ENCODE measurements around the gene DGLUCY.

Gene DGLUCY

DNA sequence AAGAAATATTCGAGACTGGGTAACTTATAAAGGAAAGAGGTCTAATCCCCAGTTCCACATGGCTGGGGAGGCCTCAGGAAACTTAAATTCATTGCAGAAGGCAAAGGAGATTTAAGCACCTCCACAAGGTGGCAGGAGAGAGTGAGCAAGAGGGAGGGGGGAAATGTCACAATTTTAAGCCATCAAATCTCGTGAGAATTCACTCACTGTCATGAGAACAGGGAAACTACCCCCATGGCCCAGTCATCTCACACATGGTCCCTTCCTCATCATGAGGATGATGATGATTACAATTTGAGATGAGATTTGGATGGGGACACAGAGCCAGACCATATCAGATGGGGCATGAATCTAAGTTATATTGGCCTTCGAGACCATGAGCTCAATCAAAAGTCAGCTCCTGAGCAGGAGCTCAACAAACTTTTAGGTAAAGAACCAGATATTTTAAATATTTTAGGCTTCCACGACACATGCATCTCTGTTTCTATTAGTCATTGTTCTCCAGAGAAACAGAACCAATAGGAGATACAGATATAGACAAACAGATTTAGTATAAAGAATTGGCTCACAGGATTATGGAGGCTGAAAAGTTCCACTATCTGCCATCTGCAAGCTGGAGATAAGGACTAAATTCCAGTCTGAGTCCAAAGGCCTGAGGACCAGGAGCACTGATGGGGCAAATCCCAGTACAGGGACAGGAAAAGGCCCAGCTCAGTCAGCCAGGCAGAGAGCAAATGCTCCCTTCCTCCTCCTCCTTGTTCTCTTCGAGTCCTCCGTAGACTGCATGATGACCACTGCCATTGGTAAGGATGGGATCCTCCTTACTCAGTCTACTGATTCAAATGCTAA lies 24.9 kb downstream of the DGLUCY start:
- Histone ChIP-seq H3K4me1 (ENCODE audit: control insufficient read depth, insufficient read depth, low read length, poor library complexity, severe bottlenecking) (no peaks in the 10 kb centered on the region), H3K4me3 (ENCODE audit: extremely low read depth, insufficient read depth, low read length, poor library complexity, severe bottlenecking) (no peak overlapping the region), H3K36me3 (ENCODE audit: control insufficient read depth, insufficient read depth, low read length) (no peaks in the 10 kb centered on the region), H3K9me3 (ENCODE audit: control insufficient read depth, low read length) (no peaks in the 10 kb centered on the region), H3K27ac (ENCODE audit: low read depth, low read length, severe bottlenecking) (peak overlapping the region; percentile 16)
- 85 to 88% methylated on average over 4 to 5 of the region's 6 CpGs for WGBS, 2 experiments (ENCODE audit: insufficient coverage in 2 of 2)

- Histone ChIP-seq H3K4me3 (ENCODE audit: extremely low read depth, insufficient read depth, low read length, poor library complexity, severe bottlenecking) (no peak overlapping the region), H3K36me3 (ENCODE audit: control insufficient read depth, insufficient read depth, low read length) (no peaks in the 10 kb centered on the region), H3K4me1 (ENCODE audit: control insufficient read depth, insufficient read depth, low read length, poor library complexity, severe bottlenecking) (no peaks in the 10 kb centered on the region), H3K27ac (ENCODE audit: low read depth, low read length, severe bottlenecking) (no peak overlapping the region), H3K9me3 (ENCODE audit: control insufficient read depth, low read length) (no peaks in the 10 kb centered on the region)
Observed at GRCh38 chr14:91139776-91140175, 25.9 kb downstream of the DGLUCY start.

GRCh38 chr14:91140672-91141071 lies 26.8 kb downstream of the DGLUCY start:
- Histone ChIP-seq H3K4me1 (ENCODE audit: control insufficient read depth, insufficient read depth, low read length, poor library complexity, severe bottlenecking) (no peaks in the 10 kb centered on the region), H3K4me3 (ENCODE audit: extremely low read depth, insufficient read depth, low read length, poor library complexity, severe bottlenecking) (no peak overlapping the region), H3K27ac (ENCODE audit: low read depth, low read length, severe bottlenecking) (no peak overlapping the region), H3K9me3 (ENCODE audit: control insufficient read depth, low read length) (no peaks in the 10 kb centered on the region), H3K36me3 (ENCODE audit: control insufficient read depth, insufficient read depth, low read length) (no peaks in the 10 kb centered on the region)
- 55 to 58% methylated on average over 2 of the region's 3 CpGs for WGBS, 2 experiments (ENCODE audit: insufficient coverage in 2 of 2)

GRCh38 chr14:91142214-91142668 lies 28.4 kb downstream of the DGLUCY start:
- no peaks in the 10 kb centered on the region for H3K9me3 ChIP-seq (ENCODE audit: control insufficient read depth, low read length)
- no peaks in the 10 kb centered on the region for H3K4me1 ChIP-seq (ENCODE audit: control insufficient read depth, insufficient read depth, low read length, poor library complexity, severe bottlenecking)
- H3K4me3 ChIP-seq (ENCODE audit: extremely low read depth, insufficient read depth, low read length, poor library complexity, severe bottlenecking): no peak overlapping the region
- 80% methylated on average over 1 of the region's 1 CpG; no CpG with 5 or more reads in 1 of the 2 experiments for WGBS, 2 experiments (ENCODE audit: insufficient coverage in 2 of 2)
- H3K27ac ChIP-seq (ENCODE audit: low read depth, low read length, severe bottlenecking): no peak overlapping the region
- no peaks in the 10 kb centered on the region for H3K36me3 ChIP-seq (ENCODE audit: control insufficient read depth, insufficient read depth, low read length)

GRCh38 chr14:91143862-91144261 lies 30.0 kb downstream of the DGLUCY start:
- Histone ChIP-seq H3K4me1 (ENCODE audit: control insufficient read depth, insufficient read depth, low read length, poor library complexity, severe bottlenecking) (no peaks in the 10 kb centered on the region), H3K36me3 (ENCODE audit: control insufficient read depth, insufficient read depth, low read length) (no peaks in the 10 kb centered on the region), H3K27ac (ENCODE audit: low read depth, low read length, severe bottlenecking) (no peak overlapping the region), H3K9me3 (ENCODE audit: control insufficient read depth, low read length) (no peaks in the 10 kb centered on the region), H3K4me3 (ENCODE audit: extremely low read depth, insufficient read depth, low read length, poor library complexity, severe bottlenecking) (no peak overlapping the region)
- 89 to 92% methylated on average over 5 of the region's 8 CpGs for WGBS, 2 experiments (ENCODE audit: insufficient coverage in 2 of 2)

- no peaks in the 10 kb centered on the region for H3K9me3 ChIP-seq (ENCODE audit: control insufficient read depth, low read length)
- H3K27ac ChIP-seq (ENCODE audit: low read depth, low read length, severe bottlenecking): no peak overlapping the region
- H3K4me1 ChIP-seq (ENCODE audit: control insufficient read depth, insufficient read depth, low read length, poor library complexity, severe bottlenecking): no peaks in the 10 kb centered on the region
- 100% methylated on average over 3 to 4 of the region's 5 CpGs for WGBS, 2 experiments (ENCODE audit: insufficient coverage in 2 of 2)
- H3K4me3 ChIP-seq (ENCODE audit: extremely low read depth, insufficient read depth, low read length, poor library complexity, severe bottlenecking): no peak overlapping the region
- H3K36me3 ChIP-seq (ENCODE audit: control insufficient read depth, insufficient read depth, low read length): no peaks in the 10 kb centered on the region
Observed at GRCh38 chr14:91144425-91145145, 30.7 kb downstream of the DGLUCY start.

- WGBS, 2 experiments (ENCODE audit: insufficient coverage in 2 of 2): 89 to 95% methylated on average over 9 of the region's 11 CpGs
- Histone ChIP-seq H3K9me3 (ENCODE audit: control insufficient read depth, low read length) (no peaks in the 10 kb centered on the region), H3K27ac (ENCODE audit: low read depth, low read length, severe bottlenecking) (no peak overlapping the region), H3K4me1 (ENCODE audit: control insufficient read depth, insufficient read depth, low read length, poor library complexity, severe bottlenecking) (no peaks in the 10 kb centered on the region), H3K36me3 (ENCODE audit: control insufficient read depth, insufficient read depth, low read length) (no peaks in the 10 kb centered on the region), H3K4me3 (ENCODE audit: extremely low read depth, insufficient read depth, low read length, poor library complexity, severe bottlenecking) (no peak overlapping the region)
Observed at GRCh38 chr14:91145391-91146160, 31.7 kb downstream of the DGLUCY start.

DNA sequence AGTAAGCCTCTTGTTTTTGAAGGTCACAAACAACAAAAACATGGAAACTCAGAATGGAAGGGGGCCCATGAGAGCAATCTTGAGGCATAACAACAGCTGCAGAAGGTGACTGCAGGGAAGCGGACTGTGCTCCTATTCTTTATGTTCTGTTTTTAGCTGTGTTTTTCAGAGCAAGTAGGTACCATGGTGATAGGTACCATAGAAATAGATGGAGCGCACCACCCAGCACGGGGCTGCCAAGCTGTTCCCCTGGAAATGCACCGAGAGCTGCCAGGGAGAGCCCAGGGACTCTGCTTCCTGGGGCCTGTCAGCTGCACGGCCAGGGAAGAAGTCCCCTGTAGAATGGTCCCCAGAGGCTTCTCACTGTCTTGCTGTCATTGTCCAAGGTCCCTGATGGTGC lies 32.8 kb downstream of the DGLUCY start:
- WGBS, 2 experiments (ENCODE audit: insufficient coverage in 2 of 2): 81 to 97% methylated on average over 5 of the region's 5 CpGs
- Histone ChIP-seq H3K36me3 (ENCODE audit: control insufficient read depth, insufficient read depth, low read length) (no peaks in the 10 kb centered on the region), H3K4me3 (ENCODE audit: extremely low read depth, insufficient read depth, low read length, poor library complexity, severe bottlenecking) (no peak overlapping the region), H3K27ac (ENCODE audit: low read depth, low read length, severe bottlenecking) (no peak overlapping the region), H3K9me3 (ENCODE audit: control insufficient read depth, low read length) (no peaks in the 10 kb centered on the region), H3K4me1 (ENCODE audit: control insufficient read depth, insufficient read depth, low read length, poor library complexity, severe bottlenecking) (no peaks in the 10 kb centered on the region)

- H3K27ac ChIP-seq (ENCODE audit: low read depth, low read length, severe bottlenecking): no peak overlapping the region
- H3K9me3 ChIP-seq (ENCODE audit: control insufficient read depth, low read length): no peaks in the 10 kb centered on the region
- H3K36me3 ChIP-seq (ENCODE audit: control insufficient read depth, insufficient read depth, low read length): no peaks in the 10 kb centered on the region
- H3K4me3 ChIP-seq (ENCODE audit: extremely low read depth, insufficient read depth, low read length, poor library complexity, severe bottlenecking): no peak overlapping the region
- WGBS, 2 experiments (ENCODE audit: insufficient coverage in 2 of 2): 87 to 92% methylated on average over 5 to 6 of the region's 6 CpGs
- no peaks in the 10 kb centered on the region for H3K4me1 ChIP-seq (ENCODE audit: control insufficient read depth, insufficient read depth, low read length, poor library complexity, severe bottlenecking)
Observed at GRCh38 chr14:91149462-91149861, 35.6 kb downstream of the DGLUCY start.

GRCh38 chr14:91152499-91152898 lies 38.6 kb downstream of the DGLUCY start:
- no peaks in the 10 kb centered on the region for H3K9me3 ChIP-seq (ENCODE audit: control insufficient read depth, low read length)
- H3K4me3 ChIP-seq (ENCODE audit: extremely low read depth, insufficient read depth, low read length, poor library complexity, severe bottlenecking): no peak overlapping the region
- 100% methylated on average over 2 of the region's 2 CpGs for WGBS, 2 experiments (ENCODE audit: insufficient coverage in 2 of 2)
- no peak overlapping the region for H3K27ac ChIP-seq (ENCODE audit: low read depth, low read length, severe bottlenecking)
- H3K4me1 ChIP-seq (ENCODE audit: control insufficient read depth, insufficient read depth, low read length, poor library complexity, severe bottlenecking): no peaks in the 10 kb centered on the region
- H3K36me3 ChIP-seq (ENCODE audit: control insufficient read depth, insufficient read depth, low read length): no peaks in the 10 kb centered on the region

All from mesodermal cell (in vitro differentiated cells).